Activated T-helper 1 cell treated with anti-CD3 and anti-CD28 coated beads, Interleukin-12 subunit alpha, Interleukin-12 subunit beta, Interleukin-2, Interleukin-4 antibody, amounts not matched to agents 30 ng/mL and 10 ng/mL and 1 ng/mL, durations not matched to agents 14 hours and 24 hours and 36 hours (primary cell): ENCODE measurements around the gene ZNF853. TPM values are rescaled to one million over a fixed set of nuclear protein-coding genes. Genes with fewer than 3 reads are reported as not detected.
"Not testable (repeated sequence)": the region's sequence is repeated elsewhere in the genome, so short reads cannot be mapped to it uniquely, and the experiment has no call there.

Experiments used
- DNase-seq: peaks from one replicate; pipeline ENCODE4 v3.0.0; 2021; ENCODE audit warnings: low spot score
- H3K27ac Mint-ChIP-seq: one replicate; pipeline ENCODE4 v1.8.0; 2021; ENCODE audit warnings: mild to moderate bottlenecking, mixed read lengths
- H3K27me3 Mint-ChIP-seq: one replicate; pipeline ENCODE4 v1.8.0; 2022; ENCODE audit warnings: mild to moderate bottlenecking, moderate library complexity, mixed read lengths; ENCODE audit not compliant: insufficient read depth
- H3K36me3 Mint-ChIP-seq: one replicate; pipeline ENCODE4 v1.8.0; 2021; ENCODE audit warnings: low read depth, mixed read lengths
- H3K4me1 Mint-ChIP-seq: one replicate; pipeline ENCODE4 v1.8.0; 2021; ENCODE audit warnings: low read depth, mixed read lengths
- H3K4me3 Mint-ChIP-seq: one replicate; pipeline ENCODE4 v1.8.0; 2021; ENCODE audit warnings: mild to moderate bottlenecking, moderate library complexity, mixed read lengths
- H3K9me3 Mint-ChIP-seq: one replicate; pipeline ENCODE4 v1.8.0; 2021; ENCODE audit warnings: mixed read lengths
- intact Hi-C: fragments of 100-400 bp; cut with micrococcal nuclease; formaldehyde crosslinking; loops from one replicate; pipeline ENCODE4 v1.15.1; 2024
- total RNA-seq: library from RNA; stranded (reverse); gene quantifications from 2 replicates; pipeline ENCODE4 v1.2.3, GENCODE V29; 2022

ZNF853 gene
- total RNA-seq, 1 donor from 2014 or later = 0.41 TPM

DNA sequence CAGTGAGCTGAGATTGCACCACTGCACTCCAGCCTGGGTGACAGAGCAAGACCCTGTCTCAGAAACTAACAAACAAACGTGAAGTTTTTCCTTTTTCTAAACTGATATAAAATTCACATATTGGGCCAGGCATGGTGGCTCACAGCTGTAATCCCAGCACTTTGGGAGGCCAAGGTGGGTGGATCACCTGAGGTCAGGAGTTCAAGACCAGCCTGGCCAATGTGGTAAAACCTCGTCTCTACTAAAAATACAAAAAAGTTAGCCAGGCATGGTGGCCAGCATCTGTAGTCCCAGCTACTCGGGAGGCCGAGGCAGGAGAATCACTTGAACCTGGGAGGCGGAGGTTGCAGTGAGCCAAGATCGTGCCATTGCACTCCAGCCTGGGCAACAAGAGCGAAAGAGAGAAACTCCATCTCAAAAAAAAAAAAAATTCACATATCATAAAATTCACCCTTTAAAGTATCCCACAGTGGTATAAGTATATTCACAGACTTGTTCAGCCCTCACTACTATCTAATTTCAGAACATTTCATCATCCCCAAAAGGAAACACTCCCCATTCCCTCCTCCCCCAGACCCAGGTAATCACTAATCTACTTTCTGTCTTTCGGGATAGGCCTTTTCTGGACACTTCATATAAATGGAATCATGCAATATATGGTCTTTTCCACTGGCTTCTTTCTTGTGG is 29.5 kb upstream of the ZNF853 start:
- H3K27me3 Mint-ChIP-seq, intact Hi-C loops, H3K4me1 Mint-ChIP-seq, H3K4me3 Mint-ChIP-seq, H3K9me3 Mint-ChIP-seq, DNase-seq, H3K27ac Mint-ChIP-seq: not testable (repeated sequence)
- peaks cover 27% of the 10 kb centered on the region for H3K36me3 Mint-ChIP-seq

DNA sequence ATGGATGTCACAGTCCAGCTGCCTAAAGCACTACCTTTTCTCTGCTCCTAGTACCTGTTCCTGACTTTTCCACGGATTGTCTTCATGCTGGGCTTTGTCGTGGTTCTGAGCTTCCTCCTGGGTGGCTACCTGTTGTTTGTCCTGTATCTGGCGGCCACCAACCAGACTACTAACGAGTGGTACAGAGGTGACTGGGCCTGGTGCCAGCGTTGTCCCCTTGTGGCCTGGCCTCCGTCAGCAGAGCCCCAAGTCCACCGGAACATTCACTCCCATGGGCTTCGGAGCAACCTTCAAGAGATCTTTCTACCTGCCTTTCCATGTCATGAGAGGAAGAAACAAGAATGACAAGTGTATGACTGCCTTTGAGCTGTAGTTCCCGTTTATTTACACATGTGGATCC is 26.8 kb upstream of the ZNF853 start:
- Mint-ChIP-seq H3K4me3 (peak overlapping the region; percentile 28), H3K27me3 (no peaks in the 10 kb centered on the region), H3K36me3 (peaks cover 25% of the 10 kb centered on the region), H3K4me1 (peaks cover 8% of the 10 kb centered on the region), H3K27ac (no peak overlapping the region), H3K9me3 (no peaks in the 10 kb centered on the region)
- no peak for DNase-seq
- intact Hi-C loops = no loop called here

DNA sequence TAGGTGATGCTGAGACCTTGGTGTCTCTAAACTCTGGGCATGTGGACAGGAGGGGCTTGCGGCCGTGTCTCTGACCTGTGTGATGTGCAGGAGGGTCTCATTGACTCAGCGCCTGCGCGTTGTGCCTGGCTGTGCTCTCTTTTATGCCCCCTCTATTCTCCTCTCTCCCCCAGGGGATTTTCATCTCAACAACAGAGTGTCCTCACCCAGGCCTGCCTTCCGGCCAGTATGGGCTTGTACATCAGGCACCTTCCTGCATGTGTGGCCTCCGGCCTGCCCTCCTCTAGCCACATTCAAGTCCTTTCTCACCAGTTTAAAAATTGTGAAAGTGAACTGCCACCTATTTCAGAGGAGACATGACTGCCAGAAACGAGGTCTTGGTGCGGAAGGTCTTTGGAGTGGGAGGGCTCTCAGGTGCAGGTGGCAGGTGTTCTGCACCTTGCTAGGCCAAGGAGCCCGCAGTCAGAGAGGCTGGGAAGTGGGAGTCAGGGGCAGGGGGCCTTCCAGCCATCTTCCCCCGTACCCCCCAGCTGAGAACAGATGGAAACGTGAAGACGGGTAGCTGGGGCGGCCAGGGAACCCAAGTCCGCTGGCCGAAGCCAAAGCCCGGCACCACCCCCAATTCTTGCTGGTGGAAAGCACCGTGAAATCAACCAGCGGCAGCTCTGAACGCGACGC is 26.1 kb upstream of the ZNF853 start:
- H3K4me1 Mint-ChIP-seq = peaks cover 8% of the 10 kb centered on the region
- peak overlapping the region; percentile 85 for H3K27ac Mint-ChIP-seq
- peak overlapping the region; percentile 61 for H3K4me3 Mint-ChIP-seq
- peaks cover 27% of the 10 kb centered on the region for H3K36me3 Mint-ChIP-seq
- H3K9me3 Mint-ChIP-seq = no peaks in the 10 kb centered on the region
- H3K27me3 Mint-ChIP-seq = no peaks in the 10 kb centered on the region
- no peak for DNase-seq
- intact Hi-C loops = no loop called here

DNA sequence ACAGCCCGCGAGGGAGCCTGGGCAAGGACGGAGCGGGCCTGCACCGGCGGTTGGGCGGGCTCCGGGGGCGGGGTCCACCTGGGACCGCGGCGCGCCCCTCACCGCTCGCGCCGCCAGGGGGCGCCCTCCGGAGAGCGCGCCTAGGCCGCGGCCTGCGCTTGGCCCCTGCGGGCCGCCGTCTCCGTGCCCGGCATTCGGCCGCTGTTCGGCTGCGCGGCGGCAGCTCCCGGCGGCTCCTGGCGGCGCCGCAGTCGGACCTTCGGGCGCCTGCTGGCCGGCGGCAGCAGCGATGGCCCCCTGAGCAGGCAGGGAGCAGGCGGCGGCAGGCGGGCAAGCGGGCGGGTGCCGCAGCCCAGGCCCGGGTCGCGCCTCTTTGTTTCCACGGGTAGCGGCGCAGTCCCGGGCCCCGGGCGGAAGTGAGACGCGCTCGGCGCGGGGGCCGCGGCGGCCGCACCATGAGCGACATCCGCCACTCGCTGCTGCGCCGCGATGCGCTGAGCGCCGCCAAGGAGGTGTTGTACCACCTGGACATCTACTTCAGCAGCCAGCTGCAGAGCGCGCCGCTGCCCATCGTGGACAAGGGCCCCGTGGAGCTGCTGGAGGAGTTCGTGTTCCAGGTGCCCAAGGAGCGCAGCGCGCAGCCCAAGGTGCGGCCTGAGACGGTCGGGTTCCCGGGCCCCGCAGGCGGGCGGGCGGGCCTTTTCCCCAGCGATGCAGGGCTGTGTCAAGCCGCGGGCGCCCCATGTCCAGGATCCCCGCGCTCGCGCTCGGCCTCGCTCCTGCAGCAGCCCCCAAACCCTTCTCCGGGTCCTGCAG is 25.4 kb upstream of the ZNF853 start, which contains the start of gene INTS15:
TSS of gene INTS15 (plus strand) at position 193 of the 816 bp plus-strand sequence. CDS start at position 456, 263 bp downstream.
- H3K9me3 Mint-ChIP-seq = no peaks in the 10 kb centered on the region
- no peaks in the 10 kb centered on the region for H3K27me3 Mint-ChIP-seq
- intact Hi-C loops = loop anchor here (1.0 to 2.0 kb wide), 5 partner anchors 13 to 267 kb away; partner anchors contain the start of genes DAGLB, ZDHHC4, ZNF12 and ZNF316
- H3K36me3 Mint-ChIP-seq = peaks cover 27% of the 10 kb centered on the region
- H3K4me3 Mint-ChIP-seq = peak within 1 kb of the TSS; percentile 88
- H3K4me1 Mint-ChIP-seq = peaks cover 8% of the 10 kb centered on the region
- peak; percentile 78 for DNase-seq
- peak within 1 kb of the TSS; percentile 85 for H3K27ac Mint-ChIP-seq

DNA sequence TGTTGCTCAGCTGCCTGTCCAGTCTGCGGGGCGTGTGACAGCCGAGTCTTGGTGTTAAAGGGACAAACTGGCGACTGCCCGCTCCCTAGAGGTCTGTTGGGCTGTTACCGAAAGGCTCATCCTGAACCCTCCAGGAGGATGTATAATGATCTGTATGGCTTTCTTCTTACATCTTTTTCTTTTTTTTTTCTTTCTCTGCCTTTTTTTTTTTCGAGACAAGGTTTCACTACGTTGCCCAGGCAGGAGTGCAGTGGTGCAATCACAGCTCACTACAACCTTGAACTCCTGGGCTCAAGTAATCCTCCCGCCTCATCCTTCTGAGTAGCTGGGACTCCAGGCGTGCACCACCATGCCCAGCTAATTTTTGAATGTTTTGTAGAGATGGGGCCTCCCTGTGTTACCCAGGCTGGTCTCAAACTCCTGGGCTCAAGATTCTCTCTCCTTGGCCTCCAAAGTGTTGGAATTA is 24.7 kb upstream of the ZNF853 start:
- no peak for DNase-seq
- Mint-ChIP-seq H3K27ac (peak overlapping the region; percentile 81), H3K4me1 (peaks cover 8% of the 10 kb centered on the region), H3K9me3 (no peaks in the 10 kb centered on the region), H3K4me3 (peak overlapping the region; percentile 88), H3K27me3 (no peaks in the 10 kb centered on the region), H3K36me3 (peaks cover 24% of the 10 kb centered on the region)
- intact Hi-C loops = loop anchor here (1.0 to 2.0 kb wide), 5 partner anchors 13 to 267 kb away; partner anchors contain the start of genes DAGLB, ZDHHC4, ZNF12 and ZNF316

DNA sequence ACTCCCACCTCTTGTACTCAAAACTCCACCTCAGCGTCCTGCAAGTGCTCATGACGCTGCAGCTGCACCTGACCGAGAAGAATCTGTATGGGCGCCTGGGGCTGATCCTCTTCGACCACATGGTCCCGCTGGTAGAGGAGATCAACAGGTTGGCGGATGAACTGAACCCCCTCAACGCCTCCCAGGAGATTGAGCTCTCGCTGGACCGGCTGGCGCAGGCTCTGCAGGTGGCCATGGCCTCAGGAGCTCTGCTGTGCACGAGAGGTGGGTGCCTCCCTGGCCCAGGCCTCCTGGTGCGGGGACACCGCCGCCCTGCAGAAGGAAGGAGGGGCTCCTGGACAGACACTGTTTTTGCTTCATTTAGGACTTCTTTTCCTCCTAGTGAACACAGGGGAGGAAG is 15.3 kb upstream of the ZNF853 start:
- Mint-ChIP-seq H3K4me1 (no peaks in the 10 kb centered on the region), H3K36me3 (peaks cover 33% of the 10 kb centered on the region), H3K27me3 (no peaks in the 10 kb centered on the region), H3K4me3 (no peak overlapping the region), H3K9me3 (no peaks in the 10 kb centered on the region), H3K27ac (no peak overlapping the region)
- intact Hi-C loops = no loop called here
- no peak for DNase-seq

DNA sequence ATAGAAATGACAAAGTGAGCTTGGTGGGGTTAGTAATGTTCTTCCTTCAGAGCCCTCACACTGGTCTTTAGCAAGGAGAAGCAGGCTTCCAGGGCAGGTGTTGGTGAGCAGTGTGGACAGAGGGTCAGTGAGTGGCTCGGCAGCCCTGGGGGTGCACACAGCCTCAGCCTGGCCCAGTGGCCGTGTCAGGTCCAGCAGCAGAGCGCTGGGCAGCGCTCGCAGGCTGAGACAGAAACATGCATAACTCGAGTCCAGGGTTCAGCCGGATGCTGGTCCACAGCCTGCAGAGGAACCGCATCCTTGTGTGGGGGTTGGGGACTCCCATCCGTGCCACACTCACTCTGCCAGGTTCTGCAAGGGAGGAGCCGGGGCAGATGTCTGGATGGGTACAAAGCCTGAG is 11.0 kb upstream of the ZNF853 start:
- H3K27me3 Mint-ChIP-seq = no peaks in the 10 kb centered on the region
- peaks cover 17% of the 10 kb centered on the region for H3K36me3 Mint-ChIP-seq
- intact Hi-C loops = no loop called here
- no peaks in the 10 kb centered on the region for H3K9me3 Mint-ChIP-seq
- no peak overlapping the region for H3K27ac Mint-ChIP-seq
- H3K4me3 Mint-ChIP-seq = no peak overlapping the region
- no peak for DNase-seq
- no peaks in the 10 kb centered on the region for H3K4me1 Mint-ChIP-seq

DNA sequence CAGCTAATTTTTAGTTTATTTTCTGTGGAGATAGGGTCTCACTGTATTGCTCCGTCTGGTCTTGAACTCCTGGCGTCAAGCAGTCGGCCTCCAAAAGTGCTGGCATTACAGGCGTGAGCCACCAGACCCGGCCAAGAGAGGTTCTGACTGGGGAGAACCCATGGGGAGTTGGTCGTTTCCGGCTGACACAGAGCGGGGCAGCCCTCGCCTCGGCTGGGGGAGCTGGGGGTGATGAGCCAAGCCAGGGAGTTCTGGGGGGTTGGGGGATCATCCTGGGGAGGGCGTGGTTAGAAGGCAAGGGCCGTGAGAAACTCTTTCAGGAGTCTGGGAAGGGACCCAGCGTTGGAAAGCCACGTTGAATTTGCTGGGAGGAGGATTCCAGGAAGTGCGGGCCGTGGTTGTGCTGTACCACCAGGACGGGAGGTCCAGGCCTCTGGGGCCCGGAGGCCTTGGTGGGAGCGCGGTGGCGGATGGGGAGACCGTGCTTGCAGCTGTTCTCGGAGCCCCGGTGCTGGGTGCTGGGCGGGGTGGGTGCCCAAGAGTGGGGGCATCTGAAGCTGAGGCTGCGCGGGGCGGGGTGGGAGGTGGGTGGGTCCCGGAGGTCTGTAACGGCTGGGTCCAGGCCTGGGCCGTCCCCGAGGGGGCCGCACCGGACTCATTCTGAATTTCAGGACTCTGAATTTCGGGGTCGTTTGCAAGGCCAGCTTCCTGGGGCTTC is 8.4 kb upstream of the ZNF853 start:
- no peak overlapping the region for H3K4me3 Mint-ChIP-seq
- no peak for DNase-seq
- no peak overlapping the region for H3K27ac Mint-ChIP-seq
- no peaks in the 10 kb centered on the region for H3K4me1 Mint-ChIP-seq
- H3K36me3 Mint-ChIP-seq = peaks cover 15% of the 10 kb centered on the region
- no peaks in the 10 kb centered on the region for H3K9me3 Mint-ChIP-seq
- H3K27me3 Mint-ChIP-seq = no peaks in the 10 kb centered on the region
- intact Hi-C loops = no loop called here

DNA sequence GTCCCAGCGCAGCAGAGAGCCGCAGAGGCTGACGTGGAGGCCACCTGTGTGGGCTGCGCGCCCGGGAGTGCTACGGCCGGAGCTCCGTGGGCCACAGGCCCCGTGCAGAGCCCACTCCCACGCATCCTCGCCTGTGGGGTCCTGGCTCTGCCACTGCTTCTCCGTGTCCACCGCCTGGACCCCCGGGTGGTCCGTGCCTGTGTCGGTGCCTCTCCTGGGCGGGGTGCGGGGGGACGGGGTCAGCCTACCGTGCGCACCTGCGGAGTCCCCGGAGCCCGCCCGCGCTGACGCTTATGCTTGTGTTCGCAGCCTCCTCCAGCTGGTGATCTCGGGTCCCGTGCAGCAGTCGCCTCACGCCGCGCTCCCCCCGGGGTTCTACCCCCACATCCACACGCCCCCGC is 7.8 kb upstream of the ZNF853 start:
- Mint-ChIP-seq H3K36me3 (peaks cover 10% of the 10 kb centered on the region), H3K4me3 (no peak overlapping the region), H3K9me3 (no peaks in the 10 kb centered on the region), H3K27me3 (peaks cover 2% of the 10 kb centered on the region), H3K4me1 (no peaks in the 10 kb centered on the region), H3K27ac (no peak overlapping the region)
- intact Hi-C loops = no loop called here
- DNase-seq = no peak

DNA sequence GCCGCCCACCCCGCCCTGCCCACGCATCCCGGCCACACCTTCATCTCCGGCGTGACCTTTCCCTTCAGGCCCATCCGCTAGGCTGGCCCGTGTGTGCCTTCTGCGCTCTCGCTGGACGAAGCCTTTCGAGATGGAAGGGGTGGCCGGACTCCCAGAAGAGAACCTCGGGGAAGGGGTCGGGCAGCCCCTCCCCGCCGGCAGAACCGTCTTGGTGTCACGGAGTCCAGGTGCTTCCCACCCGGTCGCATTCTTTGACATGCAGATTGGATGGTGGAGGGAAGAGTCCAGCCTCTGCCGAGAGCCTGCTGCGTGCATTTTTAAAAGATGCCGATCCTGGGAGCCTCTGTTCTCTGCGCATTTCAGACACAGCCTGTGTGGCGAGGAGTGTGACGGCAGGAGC is 7.3 kb upstream of the ZNF853 start:
- DNase-seq = no peak
- peaks cover 6% of the 10 kb centered on the region for H3K27me3 Mint-ChIP-seq
- no peak overlapping the region for H3K4me3 Mint-ChIP-seq
- no peak overlapping the region for H3K27ac Mint-ChIP-seq
- H3K36me3 Mint-ChIP-seq = peaks cover 10% of the 10 kb centered on the region
- H3K9me3 Mint-ChIP-seq = no peaks in the 10 kb centered on the region
- intact Hi-C loops = no loop called here
- H3K4me1 Mint-ChIP-seq = no peaks in the 10 kb centered on the region

DNA sequence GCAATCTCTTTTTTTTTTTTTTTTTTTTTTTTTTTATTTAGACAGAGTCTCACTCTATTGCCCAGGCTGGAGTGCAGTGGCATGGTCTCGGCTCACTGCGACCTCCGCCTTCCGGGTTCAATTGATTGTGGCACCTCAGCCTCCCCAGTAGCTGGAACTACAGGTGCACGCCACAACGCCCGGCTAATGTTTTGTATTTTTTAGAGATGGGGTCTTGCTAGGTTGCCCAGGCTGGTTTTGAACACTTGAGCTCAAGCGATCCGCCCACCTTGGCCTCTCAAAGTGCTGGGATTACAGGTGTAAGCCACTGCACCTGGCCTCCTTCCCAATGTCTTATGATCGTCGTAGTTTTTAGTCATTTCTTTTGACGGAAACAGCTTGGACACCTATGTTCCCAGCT is 6.6 kb upstream of the ZNF853 start:
- Mint-ChIP-seq H3K27me3 (peaks cover 12% of the 10 kb centered on the region), H3K4me1 (no peaks in the 10 kb centered on the region), H3K9me3 (no peaks in the 10 kb centered on the region), H3K36me3 (peaks cover 7% of the 10 kb centered on the region), H3K4me3 (no peak overlapping the region), H3K27ac (no peak overlapping the region)
- no peak for DNase-seq
- intact Hi-C loops = no loop called here

DNA sequence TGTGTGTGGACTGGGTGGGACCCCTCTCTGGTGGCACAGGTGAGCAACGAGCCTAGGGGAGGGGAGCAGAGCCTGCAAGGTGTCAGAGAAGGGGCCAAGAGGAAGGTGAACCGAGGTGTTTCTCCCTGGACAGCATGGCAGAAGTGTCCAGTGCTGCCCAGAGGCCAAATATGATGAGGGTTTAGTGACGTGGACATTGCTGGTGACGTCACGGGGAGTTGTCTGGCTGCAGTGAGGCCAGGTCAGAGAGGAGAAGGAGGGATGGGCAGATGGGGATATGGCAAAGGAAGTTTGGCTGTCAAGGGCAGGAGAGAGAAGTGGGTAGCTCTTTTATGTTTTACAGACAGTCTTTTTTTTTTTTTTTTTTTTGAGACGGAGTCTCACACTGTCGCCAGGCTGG is 2.6 kb upstream of the ZNF853 start:
- intact Hi-C loops = no loop called here
- H3K4me1 Mint-ChIP-seq = no peaks in the 10 kb centered on the region
- H3K4me3 Mint-ChIP-seq = no peak overlapping the region
- H3K27me3 Mint-ChIP-seq = peaks cover 29% of the 10 kb centered on the region
- no peaks in the 10 kb centered on the region for H3K9me3 Mint-ChIP-seq
- H3K27ac Mint-ChIP-seq = no peak overlapping the region
- no peaks in the 10 kb centered on the region for H3K36me3 Mint-ChIP-seq
- no peak for DNase-seq
